Measurements from ENCODE around the gene DYNLT4.

GRCh38 chr1:44855742-44856141 lies 48.6 kb upstream of the DYNLT4 start:
- no peak for TF ChIP-seq CTCF (conservative IDR thresholded peaks at IDR 0.05; ENCODE audit: low read depth, low read length)
- TF ChIP-seq EZH2 (IDR thresholded peaks at IDR 0.05; ENCODE audit: borderline replicate concordance, low read depth, low read length, poor library complexity, severe bottlenecking): no peak
